ENCODE results near the gene ANKMY1.
A peak's percentile ranks its signal among the peaks of the same experiment; 100 is the strongest.

The ANKMY1 gene

DNA sequence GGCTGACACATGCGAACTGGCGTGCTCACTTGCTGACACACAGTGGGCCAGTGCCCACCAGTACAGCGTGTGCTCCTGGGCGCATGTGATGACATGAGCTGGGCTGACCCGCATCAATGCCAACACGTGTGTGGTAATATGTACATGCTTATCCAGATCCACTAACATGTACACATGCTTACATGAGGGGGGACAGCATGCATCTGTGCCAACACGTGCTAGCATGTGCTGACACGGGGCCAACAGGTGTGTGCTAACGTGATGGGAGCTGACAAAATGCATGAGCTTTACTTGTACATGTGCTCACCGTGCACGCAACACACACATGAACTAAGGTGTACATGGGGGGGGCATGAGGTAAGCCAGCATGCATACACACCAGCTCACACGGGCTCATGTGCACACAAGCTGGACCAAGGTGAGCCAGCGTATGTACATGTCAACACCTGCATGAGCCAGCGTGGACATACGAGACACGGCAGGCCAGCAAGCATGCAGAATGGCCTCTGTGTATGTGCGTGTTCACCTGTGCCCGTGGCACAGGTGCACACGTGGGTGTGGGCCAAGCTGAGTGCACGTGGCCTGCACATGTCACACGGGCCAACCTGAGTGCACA is 93.8 kb downstream of the ANKMY1 start:
- H3K4me1 ChIP-seq (ENCODE audit: control insufficient read depth, insufficient read depth, low read length) = no peaks in the 10 kb centered on the region
- ChIA-PET CTCF (no interaction called here), POLR2A (no interaction called here)
- H3K36me3 ChIP-seq (ENCODE audit: control insufficient read depth in 2 of 2, insufficient read depth in 1 of 2, low read length in 2 of 2) = peaks cover 0 to 30% of the 10 kb centered on the region in 2 experiments; a peak in 1 of 3 replicates
- no peak overlapping the region for H3K4me3 ChIP-seq (ENCODE audit: low read depth, low read length)
- H3K9me3 ChIP-seq (ENCODE audit: control insufficient read depth, insufficient read depth, low read depth, low read length) = no peaks in the 10 kb centered on the region
- TF ChIP-seq ZNF530 (tag by site-specific recombination; IDR thresholded peaks at IDR 0.05; ENCODE audit: low read depth) = no peak
- TF ChIP-seq SCRT2 (tag by site-specific recombination; IDR thresholded peaks at IDR 0.05) = peak; percentile 46; the same call in 1 of the 2 replicates
- 0 out of 2 replicates have a peak, but pooled peaks have one; percentile 20 for TF ChIP-seq SCRT1 (tag by site-specific recombination; IDR thresholded peaks at IDR 0.05; ENCODE audit: borderline replicate concordance)
- H3K27ac ChIP-seq (ENCODE audit: extremely low read depth, low read depth, low read length) = no peak overlapping the region

DNA sequence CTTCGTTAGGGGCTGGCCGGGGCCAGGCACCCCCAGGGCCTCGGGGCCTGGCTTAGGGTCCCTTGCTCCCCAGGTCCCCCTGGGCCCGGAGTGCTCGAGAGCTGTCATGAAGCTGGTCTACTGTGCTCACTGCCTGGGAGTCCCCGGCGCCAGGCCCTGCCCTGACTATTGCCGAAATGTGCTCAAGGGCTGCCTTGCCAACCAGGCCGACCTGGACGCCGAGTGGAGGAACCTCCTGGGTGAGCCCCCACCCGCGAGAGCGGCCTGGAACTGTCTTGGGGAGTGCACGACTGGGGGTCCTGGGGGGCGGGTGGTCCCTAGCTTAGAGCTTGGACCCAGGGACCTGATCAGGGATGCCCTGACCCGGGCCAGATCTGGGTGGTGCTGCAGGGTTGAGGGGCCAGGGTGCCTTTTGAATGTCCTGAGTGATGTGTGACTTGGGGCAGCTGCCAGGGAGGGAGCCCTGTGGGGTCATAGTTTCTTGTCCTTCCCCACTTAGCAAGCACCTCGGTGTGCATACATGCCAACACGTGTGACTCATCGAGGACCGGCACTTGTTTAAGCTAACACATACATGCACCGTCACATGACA is 94.4 kb downstream of the ANKMY1 start:
- ChIA-PET CTCF (no interaction called here), POLR2A (no interaction called here)
- TF ChIP-seq GFI1B (tag by site-specific recombination; IDR thresholded peaks at IDR 0.05) (no peak), ZNF184 (tag by site-specific recombination; IDR thresholded peaks at IDR 0.05) (no peak), ZFP69B (tag by site-specific recombination; IDR thresholded peaks at IDR 0.05) (no peak), ZNF501 (tag by site-specific recombination; IDR thresholded peaks at IDR 0.05) (no peak), ZNF530 (tag by site-specific recombination; IDR thresholded peaks at IDR 0.05; ENCODE audit: low read depth) (no peak), ZNF76 (tag by site-specific recombination; IDR thresholded peaks at IDR 0.05; ENCODE audit: borderline replicate concordance, low read depth) (no peak), ZNF121 (tag by site-specific recombination; IDR thresholded peaks at IDR 0.05) (no peak), PRDM1 (tag by site-specific recombination; IDR thresholded peaks at IDR 0.05) (no peak), ZFP41 (tag by site-specific recombination; IDR thresholded peaks at IDR 0.05; ENCODE audit: borderline replicate concordance) (no peak), ZNF341 (tag by site-specific recombination; IDR thresholded peaks at IDR 0.05; ENCODE audit: low read depth) (no peak)
- TF ChIP-seq, protein P1, sequence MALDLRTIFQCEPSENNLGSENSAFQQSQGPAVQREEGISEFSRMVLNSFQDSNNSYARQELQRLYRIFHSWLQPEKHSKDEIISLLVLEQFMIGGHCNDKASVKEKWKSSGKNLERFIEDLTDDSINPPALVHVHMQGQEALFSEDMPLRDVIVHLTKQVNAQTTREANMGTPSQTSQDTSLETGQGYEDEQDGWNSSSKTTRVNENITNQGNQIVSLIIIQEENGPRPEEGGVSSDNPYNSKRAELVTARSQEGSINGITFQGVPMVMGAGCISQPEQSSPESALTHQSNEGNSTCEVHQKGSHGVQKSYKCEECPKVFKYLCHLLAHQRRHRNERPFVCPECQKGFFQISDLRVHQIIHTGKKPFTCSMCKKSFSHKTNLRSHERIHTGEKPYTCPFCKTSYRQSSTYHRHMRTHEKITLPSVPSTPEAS (tag by site-specific recombination; IDR thresholded peaks at IDR 0.05) = no peak
- TF ChIP-seq, protein P2, sequence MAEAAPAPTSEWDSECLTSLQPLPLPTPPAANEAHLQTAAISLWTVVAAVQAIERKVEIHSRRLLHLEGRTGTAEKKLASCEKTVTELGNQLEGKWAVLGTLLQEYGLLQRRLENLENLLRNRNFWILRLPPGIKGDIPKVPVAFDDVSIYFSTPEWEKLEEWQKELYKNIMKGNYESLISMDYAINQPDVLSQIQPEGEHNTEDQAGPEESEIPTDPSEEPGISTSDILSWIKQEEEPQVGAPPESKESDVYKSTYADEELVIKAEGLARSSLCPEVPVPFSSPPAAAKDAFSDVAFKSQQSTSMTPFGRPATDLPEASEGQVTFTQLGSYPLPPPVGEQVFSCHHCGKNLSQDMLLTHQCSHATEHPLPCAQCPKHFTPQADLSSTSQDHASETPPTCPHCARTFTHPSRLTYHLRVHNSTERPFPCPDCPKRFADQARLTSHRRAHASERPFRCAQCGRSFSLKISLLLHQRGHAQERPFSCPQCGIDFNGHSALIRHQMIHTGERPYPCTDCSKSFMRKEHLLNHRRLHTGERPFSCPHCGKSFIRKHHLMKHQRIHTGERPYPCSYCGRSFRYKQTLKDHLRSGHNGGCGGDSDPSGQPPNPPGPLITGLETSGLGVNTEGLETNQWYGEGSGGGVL (tag by site-specific recombination; IDR thresholded peaks at IDR 0.05) = no peak
- TF ChIP-seq, protein P3, sequence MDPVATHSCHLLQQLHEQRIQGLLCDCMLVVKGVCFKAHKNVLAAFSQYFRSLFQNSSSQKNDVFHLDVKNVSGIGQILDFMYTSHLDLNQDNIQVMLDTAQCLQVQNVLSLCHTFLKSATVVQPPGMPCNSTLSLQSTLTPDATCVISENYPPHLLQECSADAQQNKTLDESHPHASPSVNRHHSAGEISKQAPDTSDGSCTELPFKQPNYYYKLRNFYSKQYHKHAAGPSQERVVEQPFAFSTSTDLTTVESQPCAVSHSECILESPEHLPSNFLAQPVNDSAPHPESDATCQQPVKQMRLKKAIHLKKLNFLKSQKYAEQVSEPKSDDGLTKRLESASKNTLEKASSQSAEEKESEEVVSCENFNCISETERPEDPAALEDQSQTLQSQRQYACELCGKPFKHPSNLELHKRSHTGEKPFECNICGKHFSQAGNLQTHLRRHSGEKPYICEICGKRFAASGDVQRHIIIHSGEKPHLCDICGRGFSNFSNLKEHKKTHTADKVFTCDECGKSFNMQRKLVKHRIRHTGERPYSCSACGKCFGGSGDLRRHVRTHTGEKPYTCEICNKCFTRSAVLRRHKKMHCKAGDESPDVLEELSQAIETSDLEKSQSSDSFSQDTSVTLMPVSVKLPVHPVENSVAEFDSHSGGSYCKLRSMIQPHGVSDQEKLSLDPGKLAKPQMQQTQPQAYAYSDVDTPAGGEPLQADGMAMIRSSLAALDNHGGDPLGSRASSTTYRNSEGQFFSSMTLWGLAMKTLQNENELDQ (tag by site-specific recombination; IDR thresholded peaks at IDR 0.05; ENCODE audit: low read depth) = no peak
- TF ChIP-seq, protein P4, sequence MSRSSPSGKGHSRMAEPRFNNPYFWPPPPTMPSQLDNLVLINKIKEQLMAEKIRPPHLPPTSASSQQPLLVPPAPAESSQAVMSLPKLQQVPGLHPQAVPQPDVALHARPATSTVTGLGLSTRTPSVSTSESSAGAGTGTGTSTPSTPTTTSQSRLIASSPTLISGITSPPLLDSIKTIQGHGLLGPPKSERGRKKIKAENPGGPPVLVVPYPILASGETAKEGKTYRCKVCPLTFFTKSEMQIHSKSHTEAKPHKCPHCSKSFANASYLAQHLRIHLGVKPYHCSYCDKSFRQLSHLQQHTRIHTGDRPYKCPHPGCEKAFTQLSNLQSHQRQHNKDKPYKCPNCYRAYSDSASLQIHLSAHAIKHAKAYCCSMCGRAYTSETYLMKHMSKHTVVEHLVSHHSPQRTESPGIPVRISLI (tag by site-specific recombination; IDR thresholded peaks at IDR 0.05) = no peak
- TF ChIP-seq, protein P5, sequence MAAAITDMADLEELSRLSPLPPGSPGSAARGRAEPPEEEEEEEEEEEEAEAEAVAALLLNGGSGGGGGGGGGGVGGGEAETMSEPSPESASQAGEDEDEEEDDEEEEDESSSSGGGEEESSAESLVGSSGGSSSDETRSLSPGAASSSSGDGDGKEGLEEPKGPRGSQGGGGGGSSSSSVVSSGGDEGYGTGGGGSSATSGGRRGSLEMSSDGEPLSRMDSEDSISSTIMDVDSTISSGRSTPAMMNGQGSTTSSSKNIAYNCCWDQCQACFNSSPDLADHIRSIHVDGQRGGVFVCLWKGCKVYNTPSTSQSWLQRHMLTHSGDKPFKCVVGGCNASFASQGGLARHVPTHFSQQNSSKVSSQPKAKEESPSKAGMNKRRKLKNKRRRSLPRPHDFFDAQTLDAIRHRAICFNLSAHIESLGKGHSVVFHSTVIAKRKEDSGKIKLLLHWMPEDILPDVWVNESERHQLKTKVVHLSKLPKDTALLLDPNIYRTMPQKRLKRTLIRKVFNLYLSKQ (tag by site-specific recombination; IDR thresholded peaks at IDR 0.05; ENCODE audit: borderline replicate concordance) = no peak
- no peak overlapping the region for H3K4me3 ChIP-seq (ENCODE audit: low read depth, low read length)
- H3K4me1 ChIP-seq (ENCODE audit: control insufficient read depth, insufficient read depth, low read length) = no peaks in the 10 kb centered on the region
- peaks cover 0 to 30% of the 10 kb centered on the region in 2 experiments; a peak in 1 of 3 replicates for H3K36me3 ChIP-seq (ENCODE audit: control insufficient read depth in 2 of 2, insufficient read depth in 1 of 2, low read length in 2 of 2)
- no peaks in the 10 kb centered on the region for H3K9me3 ChIP-seq (ENCODE audit: control insufficient read depth, insufficient read depth, low read depth, low read length)
- no peak overlapping the region for H3K27ac ChIP-seq (ENCODE audit: extremely low read depth, low read depth, low read length)

All from HEK293 (cell line).